GM21619 (cell line): ENCODE measurements around the gene PHAX.
A peak's percentile ranks its signal among the peaks of the same experiment; 100 is the strongest.
"Not testable (repeated sequence)": the region's sequence is repeated elsewhere in the genome, so short reads cannot be mapped to it uniquely, and the experiment has no call there.

Experiments used
- ATAC-seq: cut with Tn5 transposase; IDR thresholded peaks from one replicate; pipeline ENCODE4 v1.9.1; 2021; ENCODE audit not compliant: unreplicated experiment

Gene PHAX

GRCh38 chr5:126600631-126601511 is at the start of gene PHAX:
Gene PHAX (plus strand): TSS chr5:126600947. CDS start chr5:126600963, 16 bp downstream.
- ATAC-seq, result peak; percentile 94

GRCh38 chr5:126552614-126553013 is 48.1 kb upstream of the PHAX start:
- no peak for ATAC-seq

GRCh38 chr5:126555101-126555500 is 45.6 kb upstream of the PHAX start:
- ATAC-seq, result not testable (repeated sequence)

- ATAC-seq, result no peak
Measured at GRCh38 chr5:126561908-126562307, 38.8 kb upstream of the PHAX start.

- peak; percentile 96 for ATAC-seq
Measured at GRCh38 chr5:126562823-126563222, 37.9 kb upstream of the PHAX start.

- ATAC-seq, result no peak
Measured at GRCh38 chr5:126568206-126568755, 32.5 kb upstream of the PHAX start.

- no peak for ATAC-seq
Measured at GRCh38 chr5:126575644-126576043, 25.1 kb upstream of the PHAX start.

GRCh38 chr5:126576974-126577373 is 23.8 kb upstream of the PHAX start:
- no peak for ATAC-seq

- no peak for ATAC-seq
Measured at GRCh38 chr5:126577415-126577814, 23.3 kb upstream of the PHAX start.

GRCh38 chr5:126579716-126580115 is 21.0 kb upstream of the PHAX start:
- no peak for ATAC-seq

GRCh38 chr5:126583761-126584160 is 17.0 kb upstream of the PHAX start:
- ATAC-seq, result no peak

- no peak for ATAC-seq
Measured at GRCh38 chr5:126587551-126588390, 13.0 kb upstream of the PHAX start.

GRCh38 chr5:126589536-126590297 is 11.0 kb upstream of the PHAX start:
- no peak for ATAC-seq

GRCh38 chr5:126591549-126591948 is 9.2 kb upstream of the PHAX start:
- no peak for ATAC-seq

GRCh38 chr5:126594748-126595485 is 5.8 kb upstream of the PHAX start, which contains the start of gene ALDH7A1:
Gene ALDH7A1 (minus strand): TSS chr5:126595219. CDS start chr5:126595198, 21 bp downstream.
- peak; percentile 66 for ATAC-seq

GRCh38 chr5:126595486-126596083 is 5.2 kb upstream of the PHAX start:
- peak; percentile 17 for ATAC-seq

- ATAC-seq, result no peak
Measured at GRCh38 chr5:126597156-126597555, 3.6 kb upstream of the PHAX start.

GRCh38 chr5:126599499-126599898 is 1.2 kb upstream of the PHAX start:
- ATAC-seq, result no peak

GRCh38 chr5:126599971-126600630 is 646 bp upstream of the PHAX start:
- not testable (repeated sequence) for ATAC-seq
